Stomach smooth muscle (tissue), 2 donors: Measurements from ENCODE around the gene GPD1L.

Source experiments
- H3K27ac ChIP-seq: one replicate; pipeline ENCODE4 v1.7.0; 2013; ENCODE audit warnings: mild to moderate bottlenecking, low read length, inconsistent platforms
- H3K27me3 ChIP-seq, 2 donors: one replicate each; pipeline ENCODE4 v1.7.0; 2013; ENCODE audit warnings: low read length in 2 of 2; ENCODE audit not compliant: insufficient read depth in 2 of 2, control insufficient read depth in 1 of 2
- H3K36me3 ChIP-seq, 2 donors: one replicate each; pipeline ENCODE4 v1.7.0; 2013; ENCODE audit warnings: low read length in 2 of 2; ENCODE audit not compliant: control insufficient read depth in 2 of 2, insufficient read depth in 2 of 2
- H3K4me1 ChIP-seq: one replicate; pipeline ENCODE4 v1.7.0; 2013; ENCODE audit warnings: low read length; ENCODE audit not compliant: control insufficient read depth, insufficient read depth
- H3K4me3 ChIP-seq, 2 donors: one replicate each; pipeline ENCODE4 v1.7.0; 2013; ENCODE audit warnings: low read length in 2 of 2
- H3K9ac ChIP-seq, 2 donors: one replicate each; pipeline ENCODE4 v1.7.0; 2013; ENCODE audit warnings: low read length in 2 of 2, mild to moderate bottlenecking in 1 of 2
- H3K9me3 ChIP-seq, 2 donors: one replicate each; pipeline ENCODE4 v1.7.0; 2013; ENCODE audit warnings: low read length in 2 of 2; ENCODE audit not compliant: control insufficient read depth in 2 of 2
- donor health status: healthy.
- donor health status: Pancreatic carcinoma.

Gene GPD1L

GRCh38 chr3:32118215-32118614 lies 11.8 kb downstream of the GPD1L start:
- Histone ChIP-seq H3K9ac (no peak overlapping the region), H3K4me1 (peaks cover 7% of the 10 kb centered on the region), H3K36me3 (no peaks in the 10 kb centered on the region), H3K9me3 (no peaks in the 10 kb centered on the region), H3K27ac (no peak overlapping the region), H3K27me3 (no peaks in the 10 kb centered on the region), H3K4me3 (no peak overlapping the region)

GRCh38 chr3:32120471-32120870 lies 14.1 kb downstream of the GPD1L start:
- Histone ChIP-seq H3K9ac (no peak overlapping the region), H3K27ac (no peak overlapping the region), H3K36me3 (no peaks in the 10 kb centered on the region), H3K4me3 (no peak overlapping the region), H3K27me3 (no peaks in the 10 kb centered on the region), H3K9me3 (no peaks in the 10 kb centered on the region), H3K4me1 (peaks cover 4% of the 10 kb centered on the region)

GRCh38 chr3:32121137-32121536 lies 14.7 kb downstream of the GPD1L start:
- Histone ChIP-seq H3K9ac (no peak overlapping the region), H3K36me3 (no peaks in the 10 kb centered on the region), H3K27ac (no peak overlapping the region), H3K4me3 (no peak overlapping the region), H3K4me1 (peaks cover 4% of the 10 kb centered on the region), H3K27me3 (no peaks in the 10 kb centered on the region), H3K9me3 (no peaks in the 10 kb centered on the region)

- H3K27ac ChIP-seq = no peak overlapping the region
- peaks cover 7% of the 10 kb centered on the region for H3K4me1 ChIP-seq
- no peaks in the 10 kb centered on the region for H3K27me3 ChIP-seq
- H3K36me3 ChIP-seq = peaks cover 0 to 3% of the 10 kb centered on the region in 2 donors
- H3K9me3 ChIP-seq = no peaks in the 10 kb centered on the region
- H3K4me3 ChIP-seq = no peak overlapping the region
- no peak overlapping the region for H3K9ac ChIP-seq
Measured at GRCh38 chr3:32123620-32124019, 17.2 kb downstream of the GPD1L start.

GRCh38 chr3:32125012-32125411 lies 18.6 kb downstream of the GPD1L start:
- no peaks in the 10 kb centered on the region for H3K9me3 ChIP-seq
- H3K9ac ChIP-seq = no peak overlapping the region
- peaks cover 0 to 3% of the 10 kb centered on the region in 2 donors for H3K36me3 ChIP-seq
- no peaks in the 10 kb centered on the region for H3K27me3 ChIP-seq
- H3K27ac ChIP-seq = no peak overlapping the region
- no peak overlapping the region for H3K4me3 ChIP-seq
- H3K4me1 ChIP-seq = peaks cover 7% of the 10 kb centered on the region

- Histone ChIP-seq H3K9me3 (no peaks in the 10 kb centered on the region), H3K36me3 (peaks cover 0 to 3% of the 10 kb centered on the region in 2 donors), H3K4me1 (peaks cover 7% of the 10 kb centered on the region), H3K4me3 (no peak overlapping the region), H3K27ac (no peak overlapping the region), H3K27me3 (no peaks in the 10 kb centered on the region), H3K9ac (no peak overlapping the region)
Measured at GRCh38 chr3:32126305-32127015, 20.0 kb downstream of the GPD1L start.

- H3K4me1 ChIP-seq = peaks cover 7% of the 10 kb centered on the region
- H3K9me3 ChIP-seq = no peaks in the 10 kb centered on the region
- H3K36me3 ChIP-seq = peaks cover 0 to 3% of the 10 kb centered on the region in 2 donors
- no peak overlapping the region for H3K4me3 ChIP-seq
- H3K9ac ChIP-seq = no peak overlapping the region
- H3K27me3 ChIP-seq = no peaks in the 10 kb centered on the region
- no peak overlapping the region for H3K27ac ChIP-seq
Measured at GRCh38 chr3:32127219-32127826, 20.9 kb downstream of the GPD1L start.

- Histone ChIP-seq H3K4me3 (no peak overlapping the region), H3K9me3 (no peaks in the 10 kb centered on the region), H3K27ac (no peak overlapping the region), H3K9ac (no peak overlapping the region), H3K36me3 (peaks cover 2 to 3% of the 10 kb centered on the region in 2 donors), H3K4me1 (peaks cover 7% of the 10 kb centered on the region), H3K27me3 (no peaks in the 10 kb centered on the region)
Measured at GRCh38 chr3:32128936-32129335, 22.5 kb downstream of the GPD1L start.

GRCh38 chr3:32129832-32130231 lies 23.4 kb downstream of the GPD1L start:
- H3K4me1 ChIP-seq = peaks cover 7% of the 10 kb centered on the region
- peaks cover 2 to 3% of the 10 kb centered on the region in 2 donors for H3K36me3 ChIP-seq
- H3K4me3 ChIP-seq = no peak overlapping the region
- no peaks in the 10 kb centered on the region for H3K9me3 ChIP-seq
- H3K9ac ChIP-seq = no peak overlapping the region
- no peaks in the 10 kb centered on the region for H3K27me3 ChIP-seq
- H3K27ac ChIP-seq = no peak overlapping the region

- H3K4me1 ChIP-seq = peaks cover 2% of the 10 kb centered on the region
- H3K4me3 ChIP-seq = no peak overlapping the region
- peaks cover 2 to 3% of the 10 kb centered on the region in 2 donors for H3K36me3 ChIP-seq
- H3K9me3 ChIP-seq = no peaks in the 10 kb centered on the region
- no peak overlapping the region for H3K27ac ChIP-seq
- H3K27me3 ChIP-seq = no peaks in the 10 kb centered on the region
- no peak overlapping the region for H3K9ac ChIP-seq
Measured at GRCh38 chr3:32132121-32132520, 25.7 kb downstream of the GPD1L start.

- Histone ChIP-seq H3K27me3 (no peaks in the 10 kb centered on the region), H3K36me3 (peaks cover 2 to 3% of the 10 kb centered on the region in 2 donors), H3K9me3 (no peaks in the 10 kb centered on the region), H3K4me1 (no peaks in the 10 kb centered on the region), H3K27ac (no peak overlapping the region), H3K9ac (no peak overlapping the region), H3K4me3 (no peak overlapping the region)
Measured at GRCh38 chr3:32132706-32133105, 26.3 kb downstream of the GPD1L start.
